GM18519 (cell line): ENCODE results near the gene NACC1.

Source experiments
- ATAC-seq: cut with Tn5 transposase; IDR thresholded peaks from one replicate; pipeline ENCODE4 v1.9.1; 2021; ENCODE audit warnings: mild to moderate bottlenecking, moderate library complexity; ENCODE audit not compliant: unreplicated experiment, low FRiP score

NACC1 gene

DNA sequence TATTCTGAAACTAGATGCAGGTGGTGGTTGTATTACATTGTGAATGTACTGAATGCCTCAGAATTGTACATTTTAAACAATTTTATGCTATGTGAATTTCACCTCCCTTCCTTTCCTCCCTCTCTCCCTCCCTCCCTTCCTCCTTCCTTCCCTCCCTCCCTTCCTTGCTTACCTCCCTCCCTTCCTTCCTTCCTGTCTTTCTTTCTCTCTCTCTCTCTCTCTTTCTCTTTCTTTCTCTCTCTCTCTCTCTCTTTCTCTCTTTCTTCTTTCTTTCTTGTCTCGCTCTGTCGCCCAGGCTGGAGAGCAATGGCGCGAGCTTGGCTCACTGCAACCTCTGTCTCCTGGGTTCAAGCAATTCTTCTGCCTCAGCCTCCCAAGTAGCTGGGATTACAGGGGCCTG is 69.4 kb downstream of the NACC1 start:
- ATAC-seq: no peak

DNA sequence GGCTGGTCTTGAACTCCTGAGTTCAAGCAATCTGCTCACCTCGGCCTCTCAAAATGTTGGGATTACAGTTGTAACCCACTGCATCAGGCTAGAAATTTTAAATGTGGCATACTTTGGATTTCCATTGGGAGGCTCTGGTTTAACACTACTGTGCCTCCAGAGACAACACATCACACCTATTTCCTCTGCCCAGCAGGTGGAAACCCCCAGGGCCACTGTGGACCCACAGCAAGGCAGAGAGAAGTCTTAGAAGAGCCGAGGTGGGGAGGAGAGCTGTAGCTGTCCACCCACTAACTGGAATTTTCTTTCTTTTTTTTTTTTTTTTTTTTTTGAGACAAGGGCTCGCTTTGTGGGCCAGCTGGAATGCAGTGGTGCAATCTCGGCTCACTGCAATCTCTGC is 71.5 kb downstream of the NACC1 start:
- ATAC-seq: no peak
